Kidney epithelial cell (primary cell): ENCODE data around the gene GAREM2. TPM values are rescaled to one million over a fixed set of nuclear protein-coding genes. Genes with fewer than 3 reads are reported as not detected.

Experiments
- DNase-seq: peaks from one replicate; pipeline ENCODE4 v3.0.0-alpha.2; 2010; ENCODE audit warnings: low read depth
- H3K27me3 ChIP-seq: 2 replicates; pipeline ENCODE4 v1.6.0; 2011; ENCODE audit warnings: low read length; ENCODE audit not compliant: control insufficient read depth, insufficient read depth
- H3K36me3 ChIP-seq: 2 replicates; pipeline ENCODE4 v1.5.1; 2011; ENCODE audit warnings: low read length; ENCODE audit not compliant: control insufficient read depth, insufficient read depth
- H3K4me3 ChIP-seq: 2 replicates; pipeline ENCODE4 v1.5.1; 2011; ENCODE audit warnings: low read depth, mild to moderate bottlenecking, control low read depth, low read length
- CTCF ChIP-seq: IDR thresholded peaks from 2 replicates; pipeline ENCODE4 v1.5.1; 2011; ENCODE audit warnings: mild to moderate bottlenecking, moderate library complexity, low read length, control low read depth, inconsistent platforms; ENCODE audit not compliant: insufficient read depth, poor library complexity, severe bottlenecking
- total RNA-seq: library from RNA; depleted of rRNA; stranded (reverse); fragments of >200 nt; gene quantifications from 2 replicates; pipeline ENCODE4 v1.2.3, GENCODE V29; 2015

Gene GAREM2
- total RNA-seq, 1 donor from 2014 or later, result 3.0 TPM

- Histone ChIP-seq H3K4me3 (no peak overlapping the region), H3K27me3 (no peaks in the 10 kb centered on the region), H3K36me3 (no peaks in the 10 kb centered on the region)
- no peak for DNase-seq
- TF ChIP-seq CTCF, result no peak
Observed at GRCh38 chr2:26237868-26238267, 65.0 kb downstream of the GAREM2 start.

- no peak overlapping the region for H3K4me3 ChIP-seq
- H3K27me3 ChIP-seq, result no peaks in the 10 kb centered on the region
- H3K36me3 ChIP-seq, result no peaks in the 10 kb centered on the region
- DNase-seq, result no peak
- TF ChIP-seq CTCF, result no peak
Observed at GRCh38 chr2:26238311-26238958, 65.5 kb downstream of the GAREM2 start.

Other genes with a start within 250 kb of the GAREM2 start
- 58.3 and 75.9 TPM in 2 replicates for gene KIF3C, start 190.6 kb upstream of the GAREM2 start, total RNA-seq
- 183 and 201 TPM in 2 replicates for gene RAB10, start 139.0 kb upstream of the GAREM2 start, total RNA-seq
- 109 and 115 TPM in 2 replicates for gene HADHA, start 71.5 kb downstream of the GAREM2 start, total RNA-seq
- gene HADHB, start 71.9 kb downstream of the GAREM2 start, total RNA-seq, result 98.3 and 105 TPM in 2 replicates
- 21.4 and 28.5 TPM in 2 replicates for gene SELENOI, start 173.1 kb downstream of the GAREM2 start, total RNA-seq
- 0.07 and 0.08 TPM in 2 replicates for gene ADGRF3, start 173.7 kb downstream of the GAREM2 start, total RNA-seq
- gene DRC1, start 228.8 kb downstream of the GAREM2 start, total RNA-seq, result 0.13 and 0.41 TPM in 2 replicates